Neural progenitor cell (in vitro differentiated cells): ENCODE measurements around the gene USP7.

Experiments used
- CTCF ChIP-seq: fragments of 200-600 bp; sonication (generic); IDR thresholded peaks from 2 replicates; pipeline ENCODE4 v1.5.1; 2017; ENCODE audit warnings: antibody characterized with exemption, mild to moderate bottlenecking
- EZH2 ChIP-seq: fragments of 200-600 bp; sonication (generic); IDR thresholded peaks from 2 replicates; pipeline ENCODE4 v1.6.1; 2017; ENCODE audit warnings: antibody characterized with exemption, mild to moderate bottlenecking, moderate library complexity
- EZH2phosphoT487 ChIP-seq: fragments of 200-600 bp; sonication (generic); IDR thresholded peaks from 2 replicates; pipeline ENCODE4 v1.6.1; 2017; ENCODE audit warnings: antibody characterized with exemption

GRCh38 chr16:8905168-8905762 lies 58.4 kb downstream of the USP7 start:
- TF ChIP-seq CTCF (peak; percentile 40), EZH2phosphoT487 (no peak), EZH2 (no peak)
